ES-I3 (cell line): ENCODE results near the gene SLC31A1.
"Not testable (repeated sequence)": the region's sequence is repeated elsewhere in the genome, so short reads cannot be mapped to it uniquely, and the experiment has no call there.

Source experiments
- H3K36me3 ChIP-seq: 2 replicates; pipeline ENCODE4 v1.6.1; 2013; ENCODE audit warnings: mild to moderate bottlenecking, low read length, control low read depth, moderate library complexity; ENCODE audit not compliant: insufficient read depth
- H3K4me1 ChIP-seq: 2 replicates; pipeline ENCODE4 v1.6.1; 2013; ENCODE audit warnings: mild to moderate bottlenecking, control low read depth, low read length; ENCODE audit not compliant: insufficient read depth
- H3K9ac ChIP-seq: 2 replicates; pipeline ENCODE4 v1.6.1; 2013; ENCODE audit warnings: low read depth, mild to moderate bottlenecking, low read length, moderate library complexity
- H3K9me3 ChIP-seq: 2 replicates; pipeline ENCODE4 v1.6.1; 2013; ENCODE audit warnings: mild to moderate bottlenecking, low read length, moderate library complexity; ENCODE audit not compliant: control insufficient read depth, insufficient read depth

The SLC31A1 gene

DNA sequence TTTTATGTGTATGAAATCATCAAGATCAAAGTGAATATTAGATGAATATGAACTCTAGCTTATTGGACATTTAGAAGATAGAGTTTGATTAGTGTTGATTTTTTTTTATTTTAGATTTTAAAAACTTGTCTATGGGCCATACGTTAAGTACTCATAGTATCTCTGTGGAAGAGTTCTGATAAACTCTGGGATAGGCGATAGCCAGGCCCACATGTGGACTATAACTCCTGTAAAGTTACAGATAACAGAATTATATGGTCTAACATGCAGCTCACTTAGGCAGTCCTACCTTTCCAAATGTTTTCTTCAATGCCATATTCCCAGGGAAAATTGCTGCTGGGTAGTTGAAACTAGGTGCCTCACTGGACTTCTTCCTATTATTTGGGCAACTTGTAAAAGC lies 10.4 kb downstream of the SLC31A1 start:
- no peak overlapping the region for H3K9ac ChIP-seq
- no peaks in the 10 kb centered on the region for H3K9me3 ChIP-seq
- no peaks in the 10 kb centered on the region for H3K36me3 ChIP-seq
- H3K4me1 ChIP-seq = no peaks in the 10 kb centered on the region

DNA sequence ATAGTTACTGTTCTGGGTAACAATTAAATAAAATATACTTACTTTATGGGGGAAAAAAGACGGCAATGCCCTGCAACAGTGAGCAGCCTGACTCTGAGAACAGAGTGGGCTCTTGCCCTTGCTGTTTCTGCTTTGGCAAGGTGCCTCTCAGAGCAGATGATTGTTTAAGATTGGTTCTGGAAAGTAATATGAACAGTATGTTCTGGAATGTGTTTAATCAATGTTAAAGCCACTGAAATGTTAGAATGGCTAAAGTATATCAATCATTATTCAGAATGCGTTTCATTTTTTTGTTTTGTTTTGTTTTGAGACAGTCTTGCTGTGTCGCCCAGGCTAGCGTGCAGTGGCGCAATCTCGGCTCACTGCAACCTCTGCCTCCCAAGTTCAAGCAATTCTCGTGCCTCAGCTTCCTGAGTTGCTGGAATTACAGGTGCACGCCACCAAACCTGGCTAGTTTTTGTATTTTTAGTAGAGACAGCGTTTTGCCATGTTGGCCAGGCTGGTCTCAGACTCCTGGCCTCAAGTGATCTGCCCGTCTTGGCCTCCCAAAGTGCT lies 14.4 kb downstream of the SLC31A1 start:
- H3K9me3 ChIP-seq, H3K4me1 ChIP-seq, H3K9ac ChIP-seq, H3K36me3 ChIP-seq: not testable (repeated sequence)

DNA sequence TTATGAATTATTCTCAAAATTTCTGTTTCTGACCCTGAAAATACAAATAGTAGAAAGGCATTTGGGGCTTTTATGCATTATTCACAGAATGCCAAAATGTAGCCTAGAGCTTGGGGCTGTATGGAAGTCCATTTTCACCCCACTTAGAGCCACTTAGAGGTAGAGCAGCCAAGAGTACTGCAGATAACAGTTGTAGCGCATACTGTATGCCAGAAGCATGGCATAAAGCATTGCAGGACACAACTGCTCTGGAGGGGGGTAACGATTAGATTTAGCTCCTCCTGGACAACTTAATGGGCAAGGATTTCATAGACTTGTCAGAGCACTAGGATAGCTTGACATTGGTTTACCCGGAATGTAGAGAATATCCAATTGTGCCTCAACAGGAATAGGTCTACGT lies 15.7 kb downstream of the SLC31A1 start:
- Histone ChIP-seq H3K4me1 (no peaks in the 10 kb centered on the region), H3K9ac (no peak overlapping the region), H3K36me3 (peaks cover 3% of the 10 kb centered on the region; the same call in 1 of the 2 replicates), H3K9me3 (no peaks in the 10 kb centered on the region)

DNA sequence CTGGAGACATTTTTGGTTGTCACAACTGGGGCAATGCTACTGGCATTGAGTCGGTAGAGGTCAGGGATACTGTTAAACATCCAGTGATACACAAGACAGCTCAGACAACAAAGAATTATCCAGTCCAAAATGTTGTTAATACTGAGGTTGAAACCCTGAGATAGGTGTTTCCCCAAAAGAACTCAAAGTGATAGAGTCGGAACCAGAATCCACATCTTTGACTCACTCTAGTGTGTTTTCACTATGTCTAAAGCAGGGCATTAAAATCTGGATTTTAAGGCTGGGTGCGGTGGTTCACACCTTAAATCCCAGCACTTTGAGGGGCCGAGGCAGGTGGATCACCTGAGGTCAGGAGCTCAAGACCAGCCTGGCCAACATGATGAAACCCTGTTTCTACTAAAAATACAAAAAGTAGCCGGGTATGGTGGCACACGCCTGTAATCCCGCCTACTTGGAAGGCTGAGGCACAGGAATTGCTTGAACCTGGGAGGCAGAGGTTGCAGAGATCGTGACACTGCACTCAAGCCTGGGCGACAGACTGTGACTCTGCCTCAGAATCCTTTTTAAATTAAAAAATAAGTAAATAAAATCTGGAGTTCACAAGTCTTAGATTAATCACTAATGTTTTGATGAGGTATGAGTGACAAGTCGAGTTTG lies 17.0 kb downstream of the SLC31A1 start:
- Histone ChIP-seq H3K9me3 (no peaks in the 10 kb centered on the region), H3K4me1 (no peaks in the 10 kb centered on the region), H3K9ac (no peak overlapping the region), H3K36me3 (peaks cover 3% of the 10 kb centered on the region; the same call in 1 of the 2 replicates)

DNA sequence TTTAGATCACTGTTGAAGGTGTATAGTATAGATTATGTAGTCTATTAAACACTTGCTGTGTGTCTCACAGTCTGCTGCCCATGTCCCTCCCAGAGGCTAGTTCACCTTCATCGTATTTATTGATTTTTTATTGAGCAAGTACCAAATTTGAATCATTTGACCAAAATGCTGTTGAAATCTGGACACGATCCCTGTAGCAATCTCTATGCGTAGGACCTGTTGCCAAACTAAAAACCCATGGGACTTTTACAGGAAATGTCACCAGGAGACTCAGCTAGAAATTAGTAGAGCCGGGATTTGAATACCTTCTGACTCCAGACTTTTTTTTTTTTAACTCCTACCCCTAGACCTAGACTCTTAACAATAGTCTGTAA lies 17.5 kb downstream of the SLC31A1 start:
- Histone ChIP-seq H3K4me1 (no peaks in the 10 kb centered on the region), H3K36me3 (peaks cover 3% of the 10 kb centered on the region; the same call in 1 of the 2 replicates), H3K9ac (no peak overlapping the region), H3K9me3 (no peaks in the 10 kb centered on the region)

DNA sequence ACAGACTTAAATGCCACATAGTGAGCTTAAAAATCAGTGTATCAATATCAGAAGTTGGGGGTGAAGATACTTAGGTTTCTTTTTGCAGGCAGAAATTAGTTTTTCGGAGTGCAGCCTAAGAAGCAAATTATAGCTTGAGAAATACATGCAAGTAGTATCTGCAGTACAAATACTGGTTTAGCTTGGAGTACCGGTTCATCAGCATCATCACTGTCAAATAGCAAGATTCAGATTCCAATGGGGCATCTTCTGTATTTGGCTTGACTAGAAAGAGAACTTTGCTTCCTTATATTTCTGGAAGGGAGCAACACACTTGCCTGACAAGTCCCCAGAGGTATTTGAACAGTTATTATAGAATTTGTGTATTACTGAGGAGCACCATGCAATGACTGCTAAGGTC lies 19.8 kb downstream of the SLC31A1 start:
- no peaks in the 10 kb centered on the region for H3K4me1 ChIP-seq
- H3K9ac ChIP-seq = no peak overlapping the region
- H3K9me3 ChIP-seq = no peaks in the 10 kb centered on the region
- peaks cover 3% of the 10 kb centered on the region; the same call in 1 of the 2 replicates for H3K36me3 ChIP-seq

DNA sequence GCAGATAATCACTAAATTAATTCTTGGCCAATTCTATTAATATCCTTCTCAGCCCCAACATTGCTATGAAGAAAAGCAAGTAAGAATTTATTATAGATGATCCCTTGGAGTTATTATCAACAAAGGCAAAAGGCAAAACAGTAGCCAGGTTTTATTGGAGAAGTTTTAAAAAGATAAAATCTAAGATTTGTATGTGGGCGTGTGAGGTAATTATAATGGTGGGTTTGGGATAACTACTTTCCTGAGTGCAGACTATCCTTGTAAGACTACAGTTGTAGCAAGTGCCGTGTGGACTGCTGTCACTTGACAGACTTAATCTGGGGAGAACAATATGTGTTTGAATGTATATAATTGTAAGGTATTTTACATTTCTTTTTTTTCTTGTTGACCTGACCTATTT lies 23.2 kb downstream of the SLC31A1 start:
- H3K36me3 ChIP-seq = no peaks in the 10 kb centered on the region
- no peaks in the 10 kb centered on the region for H3K4me1 ChIP-seq
- no peak overlapping the region for H3K9ac ChIP-seq
- H3K9me3 ChIP-seq = no peaks in the 10 kb centered on the region

DNA sequence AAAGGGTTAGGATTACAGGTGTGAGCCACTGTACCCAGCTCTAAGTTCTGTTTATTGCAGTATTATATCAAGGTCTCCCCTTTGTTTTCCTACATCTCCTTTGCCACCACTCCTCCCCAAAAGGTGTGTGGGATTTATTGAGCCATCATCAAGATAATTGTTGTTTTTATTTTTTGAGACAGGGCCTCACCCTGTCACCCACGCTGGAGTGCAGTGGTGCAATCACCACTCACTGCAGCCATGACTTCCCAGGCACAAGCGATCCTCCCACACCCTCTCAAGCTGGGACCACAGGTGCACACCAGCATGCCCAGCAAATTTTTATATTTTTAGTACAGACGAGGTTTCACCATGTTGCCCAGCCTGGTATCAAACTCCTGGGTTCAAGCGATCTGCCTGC lies 24.6 kb downstream of the SLC31A1 start:
- Histone ChIP-seq H3K4me1 (no peaks in the 10 kb centered on the region), H3K9ac (no peak overlapping the region), H3K36me3 (no peaks in the 10 kb centered on the region), H3K9me3 (no peaks in the 10 kb centered on the region)

DNA sequence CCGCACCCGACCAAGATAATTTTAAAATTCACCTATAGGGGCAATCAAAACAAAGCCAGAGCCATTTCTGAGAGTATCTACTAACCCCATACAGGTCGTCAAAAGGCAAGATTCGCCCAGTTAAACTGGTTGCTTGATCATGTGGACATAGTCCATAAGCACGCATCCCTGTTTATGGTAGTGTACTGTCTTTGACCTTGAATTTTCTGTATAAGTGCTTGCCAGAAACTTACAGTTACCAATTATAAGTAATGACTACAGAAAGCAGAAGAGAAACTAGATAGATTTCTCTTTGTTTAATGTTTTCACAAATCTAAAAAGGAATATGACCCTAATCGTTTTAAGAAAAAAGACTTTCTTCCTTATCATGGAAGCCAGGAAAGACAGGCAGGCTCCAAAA lies 25.6 kb downstream of the SLC31A1 start:
- Histone ChIP-seq H3K9me3 (no peaks in the 10 kb centered on the region), H3K9ac (no peak overlapping the region), H3K36me3 (no peaks in the 10 kb centered on the region)

DNA sequence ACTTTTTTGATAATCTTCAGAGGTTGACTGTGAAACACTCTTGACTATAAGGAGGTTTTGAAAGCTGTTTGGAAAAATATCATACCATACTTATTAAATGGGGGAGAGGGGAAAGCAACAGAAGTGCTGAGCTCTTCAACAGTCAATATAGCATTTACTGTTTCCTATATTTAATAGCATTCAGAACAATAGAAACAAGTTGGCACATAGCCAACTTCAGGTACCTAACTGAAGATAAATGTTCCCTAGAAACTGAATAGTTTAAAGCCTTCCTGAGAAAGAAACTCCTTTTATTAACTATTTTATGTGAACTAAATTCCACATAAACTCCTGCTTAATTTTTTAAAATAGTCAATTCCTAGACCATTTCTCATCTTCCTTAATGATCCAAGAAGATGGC lies 26.3 kb downstream of the SLC31A1 start:
- H3K4me1 ChIP-seq = no peaks in the 10 kb centered on the region
- no peaks in the 10 kb centered on the region for H3K36me3 ChIP-seq
- no peaks in the 10 kb centered on the region for H3K9me3 ChIP-seq
- no peak overlapping the region for H3K9ac ChIP-seq

More for the DNA sequence above, 25.6 kb downstream of the SLC31A1 start:
- no peaks in the 10 kb centered on the region for H3K4me1 ChIP-seq

DNA sequence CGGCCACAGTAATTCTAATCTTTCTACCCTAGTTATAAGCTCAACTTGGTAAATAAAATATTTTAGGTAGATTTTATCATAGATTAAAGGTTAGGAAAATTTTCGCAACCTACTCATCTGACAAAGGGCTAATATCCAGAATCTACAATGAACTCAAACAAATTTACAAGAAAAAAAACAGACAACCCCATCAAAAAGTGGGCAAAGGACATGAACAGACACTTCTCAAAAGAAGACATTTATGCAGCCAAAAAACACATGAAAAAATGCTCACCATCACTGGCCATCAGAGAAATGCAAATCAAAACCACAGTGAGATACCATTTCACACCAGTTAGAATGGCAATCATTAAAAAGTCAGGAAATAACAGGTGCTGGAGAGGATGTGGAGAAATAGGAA lies 28.3 kb downstream of the SLC31A1 start:
- not testable (repeated sequence) for H3K36me3 ChIP-seq, H3K9ac ChIP-seq, H3K9me3 ChIP-seq, H3K4me1 ChIP-seq

DNA sequence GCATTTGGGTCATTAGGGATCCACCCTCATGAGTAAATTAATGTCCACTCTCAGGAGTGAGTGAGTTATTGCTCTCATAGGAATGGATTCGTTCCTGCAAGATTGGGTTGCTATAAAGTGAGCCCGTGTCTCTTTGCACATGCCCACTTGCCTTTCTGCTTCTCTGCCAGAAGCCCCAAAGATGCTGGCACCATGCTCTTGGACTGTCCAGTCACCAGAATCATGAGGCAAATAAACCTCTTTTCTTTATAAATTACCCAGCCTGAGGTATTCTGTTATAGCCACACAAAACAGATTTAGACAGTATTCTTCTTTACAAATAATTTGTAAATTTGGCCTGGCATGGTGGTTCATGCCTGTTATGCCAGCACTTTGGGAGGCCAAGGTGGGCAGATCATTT lies 29.5 kb downstream of the SLC31A1 start:
- H3K9me3 ChIP-seq = no peaks in the 10 kb centered on the region
- H3K36me3 ChIP-seq = no peaks in the 10 kb centered on the region
- H3K9ac ChIP-seq = no peak overlapping the region
- no peaks in the 10 kb centered on the region for H3K4me1 ChIP-seq

DNA sequence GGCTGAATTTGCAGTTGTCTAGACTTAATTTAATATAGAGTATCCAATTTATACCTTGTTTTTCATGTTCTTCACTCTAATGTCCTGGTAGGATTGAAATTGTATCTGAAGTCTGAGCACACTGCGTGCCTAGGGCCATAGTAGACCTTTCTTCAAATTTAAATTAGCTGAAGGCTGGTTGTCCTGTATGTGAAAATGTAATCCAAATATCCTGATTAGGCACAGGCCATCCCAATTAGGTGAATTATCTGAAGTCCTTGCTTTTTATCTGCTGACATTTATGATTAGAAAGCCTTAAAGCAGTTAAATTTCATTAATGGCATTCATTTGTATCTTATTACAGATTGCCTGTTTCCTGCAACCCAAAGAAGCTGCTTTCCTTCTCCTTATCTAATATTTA lies 33.6 kb downstream of the SLC31A1 start:
- no peak overlapping the region for H3K9ac ChIP-seq
- H3K36me3 ChIP-seq = peaks cover 3% of the 10 kb centered on the region; the same call in 1 of the 2 replicates
- H3K9me3 ChIP-seq = no peaks in the 10 kb centered on the region

DNA sequence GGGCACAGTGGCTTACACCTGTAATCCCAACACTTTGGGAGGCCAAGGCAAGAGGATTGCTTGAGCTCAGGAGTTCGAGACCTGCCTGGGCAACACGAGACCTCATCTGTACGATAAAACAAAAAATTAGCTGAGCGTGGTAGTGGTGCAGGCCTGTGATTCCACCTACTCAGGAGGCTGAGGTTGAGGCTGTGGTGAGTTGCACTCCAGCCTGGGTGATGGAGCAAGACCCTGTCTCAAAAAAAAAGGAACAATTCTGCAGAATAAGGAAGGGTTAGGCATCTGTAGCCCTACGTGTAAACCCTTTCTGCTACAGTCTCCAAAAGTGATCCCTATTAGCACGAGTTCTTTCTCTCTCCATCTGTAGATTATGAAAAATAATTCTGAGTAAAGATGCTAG lies 34.1 kb downstream of the SLC31A1 start:
- Histone ChIP-seq H3K9ac (no peak overlapping the region), H3K36me3 (peaks cover 3% of the 10 kb centered on the region; the same call in 1 of the 2 replicates), H3K9me3 (no peaks in the 10 kb centered on the region), H3K4me1 (no peaks in the 10 kb centered on the region)

More for the DNA sequence above, 33.6 kb downstream of the SLC31A1 start:
- H3K4me1 ChIP-seq = no peaks in the 10 kb centered on the region

DNA sequence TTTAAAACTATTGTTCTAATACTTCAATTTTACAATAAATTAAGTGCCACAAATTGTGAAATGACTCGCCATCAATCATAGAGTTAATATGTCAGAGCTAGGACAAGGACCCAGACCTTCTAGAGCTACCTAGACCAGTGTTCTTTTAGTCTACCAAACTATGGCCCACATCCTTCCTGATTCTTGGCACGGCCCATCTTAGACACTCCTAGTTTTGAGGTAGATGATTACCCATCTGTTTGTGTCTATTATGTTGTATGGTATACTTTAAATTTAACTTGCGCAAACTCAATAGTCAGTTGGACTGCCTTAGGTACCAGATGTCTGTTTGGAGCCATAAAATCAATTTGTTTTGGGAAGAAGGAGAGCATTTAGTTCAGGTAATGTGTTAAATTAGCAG lies 36.5 kb downstream of the SLC31A1 start:
- Histone ChIP-seq H3K9ac (no peak overlapping the region), H3K36me3 (peaks cover 14% of the 10 kb centered on the region), H3K9me3 (no peaks in the 10 kb centered on the region), H3K4me1 (no peaks in the 10 kb centered on the region)
